ENCODE measurements around the gene APAF1. TPM values are rescaled to one million over a fixed set of nuclear protein-coding genes. Genes with fewer than 3 reads are reported as not detected.

APAF1 gene
- total and polyA plus RNA-seq, 5 donors from 2014 or later, result 4.9 to 28.5 (median 7.3) TPM

GRCh38 chr12:98741196-98741555, 96.1 kb downstream of the APAF1 start:
- Mint-ChIP-seq H3K4me3 (peak overlapping the region; percentile 10 to 93 (median 52)), H3K4me1 (peaks cover 0 to 32% (median 14%) of the 10 kb centered on the region in 4 donors), H3K27me3 (no peaks in the 10 kb centered on the region), H3K9me3 (no peaks in the 10 kb centered on the region), H3K36me3 (peaks cover under 1% of the 10 kb centered on the region), H3K27ac (peak overlapping the region; percentile 58 to 71 (median 65))
- ATAC-seq (ENCODE audit: low read depth in 2 of 2), result peak in 1 of 2 donors; percentile 21
- Histone ChIP-seq H3K27ac (ENCODE audit: insufficient read depth, low read length, poor library complexity, severe bottlenecking) (peak overlapping the region; percentile 58), H3K9me3 (ENCODE audit: control insufficient read depth in 2 of 2, low read length in 2 of 2) (no peaks in the 10 kb centered on the region), H3K4me1 (ENCODE audit: control insufficient read depth, insufficient read depth, low read length, poor library complexity, severe bottlenecking) (peaks cover 8% of the 10 kb centered on the region), H3K4me3 (ENCODE audit: low read depth, low read length) (no peak overlapping the region), H3K36me3 (ENCODE audit: control insufficient read depth, insufficient read depth, low read length) (peaks cover 3% of the 10 kb centered on the region), H3K27me3 (ENCODE audit: control insufficient read depth, insufficient read depth, low read length) (no peaks in the 10 kb centered on the region)
- peak in 1 of 3 donors; percentile 51 for DNase-seq

GRCh38 chr12:98741556-98742265, 96.6 kb downstream of the APAF1 start:
- Histone ChIP-seq H3K36me3 (ENCODE audit: control insufficient read depth, insufficient read depth, low read length) (no peaks in the 10 kb centered on the region), H3K4me1 (ENCODE audit: control insufficient read depth, insufficient read depth, low read length, poor library complexity, severe bottlenecking) (peaks cover 13% of the 10 kb centered on the region), H3K4me3 (ENCODE audit: low read depth, low read length) (no peak overlapping the region), H3K27me3 (ENCODE audit: control insufficient read depth, insufficient read depth, low read length) (no peaks in the 10 kb centered on the region), H3K27ac (ENCODE audit: insufficient read depth, low read length, poor library complexity, severe bottlenecking) (peak overlapping the region; percentile 58), H3K9me3 (ENCODE audit: control insufficient read depth in 2 of 2, low read length in 2 of 2) (no peaks in the 10 kb centered on the region)
- ATAC-seq (ENCODE audit: low read depth in 2 of 2), result no peak
- peak overlapping the region; percentile 58 to 71 (median 65) for H3K27ac Mint-ChIP-seq
- peaks cover 4 to 38% (median 19%) of the 10 kb centered on the region in 4 donors for H3K4me1 Mint-ChIP-seq
- peak in 1 of 3 donors; percentile 20 for DNase-seq
- no peaks in the 10 kb centered on the region for H3K36me3 Mint-ChIP-seq
- peaks cover 4% of the 10 kb centered on the region for H3K27me3 Mint-ChIP-seq
- peak overlapping the region; percentile 10 to 93 (median 62) for H3K4me3 Mint-ChIP-seq
- H3K9me3 Mint-ChIP-seq, result no peaks in the 10 kb centered on the region

- peaks cover 13% of the 10 kb centered on the region for H3K4me1 ChIP-seq (ENCODE audit: control insufficient read depth, insufficient read depth, low read length, poor library complexity, severe bottlenecking)
- Mint-ChIP-seq H3K27me3 (peaks cover 9% of the 10 kb centered on the region), H3K27ac (no peak overlapping the region), H3K36me3 (no peaks in the 10 kb centered on the region), H3K4me1 (peaks cover 4 to 39% (median 22%) of the 10 kb centered on the region in 4 donors), H3K9me3 (no peaks in the 10 kb centered on the region), H3K4me3 (peak overlapping the region; percentile 47 to 57 (median 51))
- H3K9me3 ChIP-seq (ENCODE audit: control insufficient read depth in 2 of 2, low read length in 2 of 2), result no peaks in the 10 kb centered on the region
- ATAC-seq (ENCODE audit: low read depth in 2 of 2), result peak; percentile 45 to 55
- peak; percentile 27 to 57 (median 38) for DNase-seq
- no peaks in the 10 kb centered on the region for H3K27me3 ChIP-seq (ENCODE audit: control insufficient read depth, insufficient read depth, low read length)
- peak overlapping the region; percentile 72 for H3K4me3 ChIP-seq (ENCODE audit: low read depth, low read length)
- H3K27ac ChIP-seq (ENCODE audit: insufficient read depth, low read length, poor library complexity, severe bottlenecking), result peak overlapping the region; percentile 49
- H3K36me3 ChIP-seq (ENCODE audit: control insufficient read depth, insufficient read depth, low read length), result no peaks in the 10 kb centered on the region
Observed at GRCh38 chr12:98743362-98743953, 98.4 kb downstream of the APAF1 start.

GRCh38 chr12:98744680-98745079, 99.6 kb downstream of the APAF1 start:
- H3K4me3 ChIP-seq (ENCODE audit: low read depth, low read length), result peak overlapping the region; percentile 72
- peak in 1 of 2 donors; percentile 46 for ATAC-seq (ENCODE audit: low read depth in 2 of 2)
- H3K27me3 ChIP-seq (ENCODE audit: control insufficient read depth, insufficient read depth, low read length), result no peaks in the 10 kb centered on the region
- peak; percentile 29 to 32 (median 29) for DNase-seq
- peaks cover 9% of the 10 kb centered on the region for H3K27me3 Mint-ChIP-seq
- H3K36me3 ChIP-seq (ENCODE audit: control insufficient read depth, insufficient read depth, low read length), result no peaks in the 10 kb centered on the region
- H3K27ac ChIP-seq (ENCODE audit: insufficient read depth, low read length, poor library complexity, severe bottlenecking), result peak overlapping the region; percentile 75
- H3K36me3 Mint-ChIP-seq, result no peaks in the 10 kb centered on the region
- H3K27ac Mint-ChIP-seq, result peak overlapping the region in 1 of 3 donors; percentile 28
- peaks cover 13% of the 10 kb centered on the region for H3K4me1 ChIP-seq (ENCODE audit: control insufficient read depth, insufficient read depth, low read length, poor library complexity, severe bottlenecking)
- peak overlapping the region; percentile 84 to 89 (median 86) for H3K4me3 Mint-ChIP-seq
- no peaks in the 10 kb centered on the region for H3K9me3 ChIP-seq (ENCODE audit: control insufficient read depth in 2 of 2, low read length in 2 of 2)
- no peaks in the 10 kb centered on the region for H3K9me3 Mint-ChIP-seq
- peaks cover 4 to 32% (median 22%) of the 10 kb centered on the region in 4 donors for H3K4me1 Mint-ChIP-seq

- Mint-ChIP-seq H3K27ac (peak overlapping the region; percentile 16 to 92 (median 83)), H3K4me1 (peaks cover 4 to 26% (median 20%) of the 10 kb centered on the region in 4 donors), H3K27me3 (peaks cover 9% of the 10 kb centered on the region), H3K9me3 (no peaks in the 10 kb centered on the region), H3K36me3 (no peaks in the 10 kb centered on the region), H3K4me3 (peak overlapping the region; percentile 84 to 89 (median 86))
- Histone ChIP-seq H3K9me3 (ENCODE audit: control insufficient read depth in 2 of 2, low read length in 2 of 2) (no peaks in the 10 kb centered on the region), H3K4me3 (ENCODE audit: low read depth, low read length) (peak overlapping the region; percentile 72), H3K27me3 (ENCODE audit: control insufficient read depth, insufficient read depth, low read length) (no peaks in the 10 kb centered on the region), H3K4me1 (ENCODE audit: control insufficient read depth, insufficient read depth, low read length, poor library complexity, severe bottlenecking) (peaks cover 13% of the 10 kb centered on the region), H3K36me3 (ENCODE audit: control insufficient read depth, insufficient read depth, low read length) (no peaks in the 10 kb centered on the region), H3K27ac (ENCODE audit: insufficient read depth, low read length, poor library complexity, severe bottlenecking) (peak overlapping the region; percentile 75)
- DNase-seq (peak; percentile 17 to 36 (median 35)), ATAC-seq (ENCODE audit: low read depth in 2 of 2) (peak; percentile 42 to 60)
Observed at GRCh38 chr12:98745578-98746391, 100.7 kb downstream of the APAF1 start.

GRCh38 chr12:98748463-98748862, 103.4 kb downstream of the APAF1 start:
- Histone ChIP-seq H3K36me3 (ENCODE audit: control insufficient read depth, insufficient read depth, low read length) (no peaks in the 10 kb centered on the region), H3K4me3 (ENCODE audit: low read depth, low read length) (no peak overlapping the region), H3K4me1 (ENCODE audit: control insufficient read depth, insufficient read depth, low read length, poor library complexity, severe bottlenecking) (peaks cover 6% of the 10 kb centered on the region), H3K27me3 (ENCODE audit: control insufficient read depth, insufficient read depth, low read length) (no peaks in the 10 kb centered on the region), H3K27ac (ENCODE audit: insufficient read depth, low read length, poor library complexity, severe bottlenecking) (no peak overlapping the region), H3K9me3 (ENCODE audit: control insufficient read depth in 2 of 2, low read length in 2 of 2) (no peaks in the 10 kb centered on the region)
- peaks cover 9% of the 10 kb centered on the region for H3K27me3 Mint-ChIP-seq
- peak overlapping the region in 1 of 3 donors; percentile 32 for H3K27ac Mint-ChIP-seq
- H3K36me3 Mint-ChIP-seq, result no peaks in the 10 kb centered on the region
- ATAC-seq (ENCODE audit: low read depth in 2 of 2) (no peak), DNase-seq (no peak)
- H3K4me3 Mint-ChIP-seq, result peak overlapping the region in 1 of 4 donors; percentile 18
- peaks cover 4 to 11% (median 10%) of the 10 kb centered on the region in 4 donors for H3K4me1 Mint-ChIP-seq
- no peaks in the 10 kb centered on the region for H3K9me3 Mint-ChIP-seq

GRCh38 chr12:98750511-98750910, 105.4 kb downstream of the APAF1 start:
- no peak overlapping the region for H3K27ac Mint-ChIP-seq
- H3K4me3 ChIP-seq (ENCODE audit: low read depth, low read length), result no peak overlapping the region
- no peaks in the 10 kb centered on the region for H3K27me3 ChIP-seq (ENCODE audit: control insufficient read depth, insufficient read depth, low read length)
- peaks cover 13 to 25% (median 18%) of the 10 kb centered on the region in 4 donors for H3K4me1 Mint-ChIP-seq
- DNase-seq (no peak), ATAC-seq (ENCODE audit: low read depth in 2 of 2) (no peak)
- no peak overlapping the region for H3K4me3 Mint-ChIP-seq
- no peaks in the 10 kb centered on the region for H3K9me3 ChIP-seq (ENCODE audit: control insufficient read depth in 2 of 2, low read length in 2 of 2)
- peaks cover 19% of the 10 kb centered on the region for H3K4me1 ChIP-seq (ENCODE audit: control insufficient read depth, insufficient read depth, low read length, poor library complexity, severe bottlenecking)
- H3K27me3 Mint-ChIP-seq, result peaks cover 9% of the 10 kb centered on the region
- no peaks in the 10 kb centered on the region for H3K9me3 Mint-ChIP-seq
- H3K36me3 Mint-ChIP-seq, result no peaks in the 10 kb centered on the region
- no peak overlapping the region for H3K27ac ChIP-seq (ENCODE audit: insufficient read depth, low read length, poor library complexity, severe bottlenecking)
- no peaks in the 10 kb centered on the region for H3K36me3 ChIP-seq (ENCODE audit: control insufficient read depth, insufficient read depth, low read length)
